Kidney epithelial cell (primary cell): ENCODE measurements around the gene TMEM158. TPM values are rescaled to one million over a fixed set of nuclear protein-coding genes. Genes with fewer than 3 reads are reported as not detected.

ENCODE experiments used
- DNase-seq: peaks from one replicate; pipeline ENCODE4 v3.0.0-alpha.2; 2010; ENCODE audit warnings: low read depth
- H3K27me3 ChIP-seq: 2 replicates; pipeline ENCODE4 v1.6.0; 2011; ENCODE audit warnings: low read length; ENCODE audit not compliant: control insufficient read depth, insufficient read depth
- H3K36me3 ChIP-seq: 2 replicates; pipeline ENCODE4 v1.5.1; 2011; ENCODE audit warnings: low read length; ENCODE audit not compliant: control insufficient read depth, insufficient read depth
- H3K4me3 ChIP-seq: 2 replicates; pipeline ENCODE4 v1.5.1; 2011; ENCODE audit warnings: low read depth, mild to moderate bottlenecking, control low read depth, low read length
- total RNA-seq: library from RNA; depleted of rRNA; stranded (reverse); fragments of >200 nt; gene quantifications from 2 replicates; pipeline ENCODE4 v1.2.3, GENCODE V29; 2015
- TF ChIP-seq, protein P1 (sequence below): IDR thresholded peaks from 2 replicates; pipeline ENCODE4 v1.5.1; 2011; ENCODE audit warnings: mild to moderate bottlenecking, moderate library complexity, low read length, control low read depth, inconsistent platforms; ENCODE audit not compliant: insufficient read depth, poor library complexity, severe bottlenecking

The TMEM158 gene
- total RNA-seq, 1 donor from 2014 or later = 5.8 TPM

DNA sequence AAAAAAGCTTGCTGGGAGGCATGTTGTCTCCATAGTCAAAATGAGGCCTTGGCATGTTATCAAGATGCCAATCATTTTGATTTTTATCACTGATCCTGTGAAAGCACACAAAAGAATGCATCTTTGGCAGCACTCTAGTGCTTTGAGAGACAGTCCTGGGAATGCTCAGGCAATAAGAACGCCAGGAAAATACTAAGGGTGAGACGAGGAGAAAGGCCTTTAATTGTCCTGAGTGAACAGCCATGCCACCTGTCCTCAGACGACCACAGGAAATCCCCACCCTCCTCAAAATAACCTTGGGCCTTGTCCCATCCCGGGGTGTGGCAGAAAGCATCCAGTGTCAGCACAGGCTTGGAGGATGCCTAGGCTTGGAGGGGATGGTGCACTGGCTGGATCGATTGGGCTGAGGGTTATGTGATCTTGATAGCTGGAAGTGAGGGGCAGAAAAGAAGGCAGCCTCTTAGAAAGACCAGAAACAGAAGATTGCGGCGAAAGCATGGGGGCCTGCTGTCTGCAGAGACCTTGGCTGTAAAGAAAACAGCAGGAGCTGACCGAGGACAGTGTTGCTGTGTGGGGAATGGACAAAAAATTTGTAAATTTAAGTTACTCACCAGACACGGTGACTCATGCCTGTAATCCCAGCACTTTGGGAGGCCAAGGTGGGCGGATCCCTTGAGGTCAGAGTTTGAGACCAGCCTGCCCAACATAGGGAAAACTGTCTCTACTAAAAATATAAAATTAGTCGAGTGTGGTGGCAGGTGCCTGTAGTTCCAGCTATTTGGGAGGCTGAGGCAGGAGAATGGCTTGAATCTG lies 7.3 kb downstream of the TMEM158 start:
- H3K36me3 ChIP-seq = no peaks in the 10 kb centered on the region
- DNase-seq = no peak
- TF ChIP-seq, protein P1, sequence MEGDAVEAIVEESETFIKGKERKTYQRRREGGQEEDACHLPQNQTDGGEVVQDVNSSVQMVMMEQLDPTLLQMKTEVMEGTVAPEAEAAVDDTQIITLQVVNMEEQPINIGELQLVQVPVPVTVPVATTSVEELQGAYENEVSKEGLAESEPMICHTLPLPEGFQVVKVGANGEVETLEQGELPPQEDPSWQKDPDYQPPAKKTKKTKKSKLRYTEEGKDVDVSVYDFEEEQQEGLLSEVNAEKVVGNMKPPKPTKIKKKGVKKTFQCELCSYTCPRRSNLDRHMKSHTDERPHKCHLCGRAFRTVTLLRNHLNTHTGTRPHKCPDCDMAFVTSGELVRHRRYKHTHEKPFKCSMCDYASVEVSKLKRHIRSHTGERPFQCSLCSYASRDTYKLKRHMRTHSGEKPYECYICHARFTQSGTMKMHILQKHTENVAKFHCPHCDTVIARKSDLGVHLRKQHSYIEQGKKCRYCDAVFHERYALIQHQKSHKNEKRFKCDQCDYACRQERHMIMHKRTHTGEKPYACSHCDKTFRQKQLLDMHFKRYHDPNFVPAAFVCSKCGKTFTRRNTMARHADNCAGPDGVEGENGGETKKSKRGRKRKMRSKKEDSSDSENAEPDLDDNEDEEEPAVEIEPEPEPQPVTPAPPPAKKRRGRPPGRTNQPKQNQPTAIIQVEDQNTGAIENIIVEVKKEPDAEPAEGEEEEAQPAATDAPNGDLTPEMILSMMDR = no peak
- no peak overlapping the region for H3K4me3 ChIP-seq
- H3K27me3 ChIP-seq = no peaks in the 10 kb centered on the region

DNA sequence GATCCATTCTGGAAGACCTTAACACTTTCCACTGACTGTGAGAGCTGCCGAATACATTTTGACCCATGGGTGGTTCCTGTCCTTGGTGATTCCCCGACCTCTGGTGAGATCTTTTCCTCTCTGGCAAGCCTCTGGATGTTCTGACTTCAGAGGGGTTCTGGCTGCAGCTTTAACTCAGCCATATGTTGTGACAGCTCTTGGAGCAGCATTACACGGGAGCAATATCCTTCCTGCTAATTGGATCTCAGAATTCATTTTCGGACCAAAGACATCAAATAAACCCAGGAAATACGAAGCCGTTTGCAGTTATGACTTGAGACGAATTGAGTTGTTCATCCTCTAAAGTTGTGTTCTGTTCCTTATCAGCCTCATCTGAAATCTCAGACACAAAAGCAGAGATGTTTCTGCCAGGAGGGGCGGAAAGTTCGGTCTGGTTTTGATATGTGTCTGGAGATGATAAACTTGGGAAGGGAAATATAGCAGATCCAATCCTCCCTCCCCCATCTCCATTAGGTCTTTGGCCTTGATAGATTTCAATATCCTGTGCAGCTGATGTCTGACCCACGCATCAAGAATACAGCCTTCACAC lies 10.0 kb downstream of the TMEM158 start:
- Histone ChIP-seq H3K36me3 (no peaks in the 10 kb centered on the region), H3K27me3 (no peaks in the 10 kb centered on the region), H3K4me3 (no peak overlapping the region)
- TF ChIP-seq, protein P1 = no peak
- DNase-seq = no peak

DNA sequence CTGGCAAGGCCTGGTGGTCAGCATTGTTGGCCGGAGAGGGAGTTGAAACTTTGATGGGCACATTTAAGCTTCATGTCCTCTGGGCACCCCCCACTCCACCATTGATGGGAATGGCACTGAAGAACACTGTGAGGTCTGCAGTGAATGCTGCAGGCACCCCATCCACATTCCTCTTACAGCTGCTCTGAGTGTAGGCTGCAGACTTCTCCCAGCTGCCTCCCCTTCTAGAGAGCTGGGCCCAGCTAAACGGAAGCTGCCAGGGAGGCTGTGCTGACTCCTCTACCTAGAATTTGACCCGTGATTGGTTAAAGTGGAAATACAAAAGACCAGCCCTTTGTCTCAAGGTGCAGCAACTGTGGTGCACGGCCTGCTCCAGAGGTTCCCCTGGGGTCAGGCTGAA lies 10.6 kb downstream of the TMEM158 start:
- Histone ChIP-seq H3K27me3 (no peaks in the 10 kb centered on the region), H3K4me3 (no peak overlapping the region), H3K36me3 (no peaks in the 10 kb centered on the region)
- no peak for DNase-seq
- TF ChIP-seq, protein P1 = no peak

DNA sequence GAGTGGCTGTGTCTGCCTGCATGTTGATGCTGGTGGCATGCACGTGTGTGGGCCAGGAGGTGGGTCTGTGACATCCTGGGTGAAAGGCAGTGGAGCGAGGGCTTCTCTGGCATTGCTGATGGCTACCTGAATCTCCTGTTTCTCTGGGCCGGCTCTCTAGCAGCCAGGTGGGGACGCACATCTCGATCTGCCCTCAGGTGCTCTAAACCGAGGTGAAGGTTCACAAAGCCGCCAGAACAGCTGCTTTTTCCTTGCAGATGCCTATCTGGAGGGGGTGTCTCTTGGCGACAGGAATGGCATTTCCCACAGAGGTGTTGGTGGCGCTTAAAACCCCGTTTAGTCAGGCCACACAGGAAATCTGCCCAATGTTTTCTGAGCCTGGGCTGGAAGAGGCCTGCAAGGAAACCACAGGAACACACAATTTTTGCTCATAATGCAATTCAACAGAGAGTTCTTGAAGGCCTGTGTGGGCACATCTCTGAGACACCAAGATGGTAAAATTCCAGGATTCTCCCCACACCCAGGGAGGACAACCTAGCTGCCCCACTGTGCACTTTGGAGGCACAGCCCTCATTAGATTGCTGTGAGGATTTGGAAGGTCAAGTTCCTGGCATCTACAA lies 11.9 kb downstream of the TMEM158 start:
- TF ChIP-seq, protein P1 = no peak
- Histone ChIP-seq H3K36me3 (no peaks in the 10 kb centered on the region), H3K4me3 (no peak overlapping the region), H3K27me3 (no peaks in the 10 kb centered on the region)
- DNase-seq = no peak

DNA sequence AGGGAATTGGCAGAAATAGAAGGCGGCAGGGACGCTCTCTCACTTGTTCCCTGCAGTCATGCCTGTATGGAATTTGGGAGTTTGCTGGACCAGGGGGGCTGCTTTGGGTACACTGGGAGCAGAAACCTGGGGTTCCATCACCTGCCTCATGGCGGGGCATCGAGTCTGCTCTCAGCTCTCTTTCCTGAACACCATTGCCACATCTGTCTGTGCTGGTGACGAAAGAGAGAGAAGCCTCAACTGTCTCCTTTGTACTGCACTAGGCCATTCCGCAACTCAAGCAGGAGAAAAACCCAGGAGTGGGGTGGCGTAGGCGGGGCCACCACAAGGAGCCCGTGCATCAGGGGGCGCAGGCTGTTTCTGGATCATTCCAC lies 14.0 kb downstream of the TMEM158 start:
- no peaks in the 10 kb centered on the region for H3K36me3 ChIP-seq

More for the DNA sequence above, 14.0 kb downstream of the TMEM158 start:
- Histone ChIP-seq H3K4me3 (no peak overlapping the region), H3K27me3 (no peaks in the 10 kb centered on the region)
- no peak for DNase-seq
- TF ChIP-seq, protein P1 = no peak
